ENCODE data around the gene SFXN5. TPM values are rescaled to one million over a fixed set of nuclear protein-coding genes. Genes with fewer than 3 reads are reported as not detected.
A peak's percentile ranks its signal among the peaks of the same experiment; 100 is the strongest.
"Not testable (repeated sequence)": the region's sequence is repeated elsewhere in the genome, so short reads cannot be mapped to it uniquely, and the experiment has no call there.

Gene SFXN5
- total RNA-seq, 1 donor from 2014 or later, result 13.7 TPM

DNA sequence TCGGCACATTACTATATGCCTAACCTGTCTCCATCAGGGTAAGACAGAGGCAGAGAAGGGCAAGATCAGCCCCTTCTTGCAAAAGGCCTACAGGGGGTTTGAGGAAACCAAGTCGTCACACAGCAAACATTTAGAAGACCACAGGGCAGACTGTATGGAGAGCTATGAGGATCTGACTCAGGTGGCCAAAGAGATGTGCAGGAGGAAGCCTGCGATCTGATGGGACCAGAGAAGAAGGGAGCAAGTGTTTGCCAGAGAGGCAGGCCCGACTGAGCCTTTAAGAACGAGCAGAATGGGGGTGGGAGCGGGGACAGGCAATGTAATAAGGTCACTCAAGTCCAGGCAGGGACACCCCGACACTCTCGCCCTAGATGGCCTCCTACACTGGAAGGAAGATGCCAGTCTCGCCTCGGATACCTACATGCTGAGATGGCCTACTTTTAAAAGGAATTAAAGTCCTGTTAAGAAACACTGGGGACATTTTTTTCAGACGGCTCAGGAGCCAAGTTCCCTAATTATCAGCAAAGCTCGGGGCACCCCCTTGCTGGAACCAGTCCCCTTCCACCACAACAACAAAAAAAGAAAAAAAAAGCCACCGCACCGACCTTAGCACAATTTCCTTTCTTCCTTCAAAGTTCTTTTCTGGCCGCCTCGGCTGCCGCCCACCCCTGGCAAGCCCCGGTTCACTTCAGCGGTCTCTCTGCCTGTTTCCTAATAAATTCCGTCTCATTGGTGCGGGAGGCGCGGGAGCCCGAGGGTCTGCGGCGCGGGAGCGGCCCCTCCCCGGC, 1.5 kb downstream of the SFXN5 start:
- H3K36me3 Mint-ChIP-seq (ENCODE audit: unreplicated experiment), result no peaks in the 10 kb centered on the region
- peaks cover 12% of the 10 kb centered on the region for H3K27me3 Mint-ChIP-seq (ENCODE audit: unreplicated experiment)
- H3K9me3 Mint-ChIP-seq (ENCODE audit: unreplicated experiment), result peaks cover 15% of the 10 kb centered on the region
- peaks cover 22% of the 10 kb centered on the region for H3K4me1 Mint-ChIP-seq (ENCODE audit: low read depth, unreplicated experiment)
- DNase-seq, result no peak
- TF ChIP-seq, protein P1, sequence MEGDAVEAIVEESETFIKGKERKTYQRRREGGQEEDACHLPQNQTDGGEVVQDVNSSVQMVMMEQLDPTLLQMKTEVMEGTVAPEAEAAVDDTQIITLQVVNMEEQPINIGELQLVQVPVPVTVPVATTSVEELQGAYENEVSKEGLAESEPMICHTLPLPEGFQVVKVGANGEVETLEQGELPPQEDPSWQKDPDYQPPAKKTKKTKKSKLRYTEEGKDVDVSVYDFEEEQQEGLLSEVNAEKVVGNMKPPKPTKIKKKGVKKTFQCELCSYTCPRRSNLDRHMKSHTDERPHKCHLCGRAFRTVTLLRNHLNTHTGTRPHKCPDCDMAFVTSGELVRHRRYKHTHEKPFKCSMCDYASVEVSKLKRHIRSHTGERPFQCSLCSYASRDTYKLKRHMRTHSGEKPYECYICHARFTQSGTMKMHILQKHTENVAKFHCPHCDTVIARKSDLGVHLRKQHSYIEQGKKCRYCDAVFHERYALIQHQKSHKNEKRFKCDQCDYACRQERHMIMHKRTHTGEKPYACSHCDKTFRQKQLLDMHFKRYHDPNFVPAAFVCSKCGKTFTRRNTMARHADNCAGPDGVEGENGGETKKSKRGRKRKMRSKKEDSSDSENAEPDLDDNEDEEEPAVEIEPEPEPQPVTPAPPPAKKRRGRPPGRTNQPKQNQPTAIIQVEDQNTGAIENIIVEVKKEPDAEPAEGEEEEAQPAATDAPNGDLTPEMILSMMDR (IDR thresholded peaks at IDR 0.05; ENCODE audit: partially characterized antibody, unreplicated experiment), result no peak
- no peak overlapping the region for H3K27ac Mint-ChIP-seq (ENCODE audit: unreplicated experiment)
- peak overlapping the region; percentile 95 for H3K4me3 Mint-ChIP-seq (ENCODE audit: unreplicated experiment)

DNA sequence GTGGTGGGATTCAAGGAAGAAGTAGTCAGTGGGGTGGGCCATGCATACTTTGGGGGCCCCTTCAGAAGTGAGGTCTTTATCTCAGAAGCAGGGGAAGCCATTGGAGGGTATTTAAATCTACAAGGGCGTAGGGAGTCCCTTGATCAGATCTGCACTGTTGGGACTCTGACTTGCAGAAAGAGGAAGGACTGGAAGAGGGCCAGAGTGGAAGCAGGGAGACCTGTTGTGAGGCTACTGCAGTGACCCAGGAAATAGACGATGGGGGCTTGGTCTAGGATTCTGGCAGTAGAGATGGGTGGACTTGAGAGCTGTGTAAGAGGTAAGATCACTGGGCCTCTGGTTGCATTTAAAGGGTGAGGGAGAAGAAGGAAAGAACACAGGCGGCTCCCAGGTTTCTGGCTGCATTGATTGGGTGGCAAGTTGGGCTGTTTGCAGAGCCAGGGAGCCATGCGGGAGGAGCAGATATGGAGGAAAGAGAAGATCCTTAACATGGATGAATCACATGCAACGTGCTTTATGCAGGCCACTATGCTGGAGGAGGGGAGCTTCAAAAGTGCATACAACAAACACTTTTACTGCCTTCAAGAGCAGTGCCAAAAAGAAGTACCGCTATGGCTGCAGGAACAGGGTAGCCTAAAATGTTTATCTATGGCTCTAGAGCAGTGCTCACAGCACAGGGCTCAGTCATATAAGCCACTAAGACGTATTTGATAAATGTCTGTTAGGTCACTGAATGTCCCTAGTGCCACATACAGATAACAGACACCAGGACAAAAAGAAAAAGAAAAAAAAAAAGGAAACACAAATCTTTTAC, 2.3 kb downstream of the SFXN5 start:
- H3K4me1 Mint-ChIP-seq (ENCODE audit: low read depth, unreplicated experiment), result peaks cover 21% of the 10 kb centered on the region
- no peak for DNase-seq
- H3K27me3 Mint-ChIP-seq (ENCODE audit: unreplicated experiment), result peaks cover 12% of the 10 kb centered on the region
- no peak overlapping the region for H3K27ac Mint-ChIP-seq (ENCODE audit: unreplicated experiment)
- no peaks in the 10 kb centered on the region for H3K36me3 Mint-ChIP-seq (ENCODE audit: unreplicated experiment)
- TF ChIP-seq, protein P1 (IDR thresholded peaks at IDR 0.05; ENCODE audit: partially characterized antibody, unreplicated experiment), result no peak
- H3K4me3 Mint-ChIP-seq (ENCODE audit: unreplicated experiment), result peak overlapping the region; percentile 95
- peaks cover 15% of the 10 kb centered on the region for H3K9me3 Mint-ChIP-seq (ENCODE audit: unreplicated experiment)

DNA sequence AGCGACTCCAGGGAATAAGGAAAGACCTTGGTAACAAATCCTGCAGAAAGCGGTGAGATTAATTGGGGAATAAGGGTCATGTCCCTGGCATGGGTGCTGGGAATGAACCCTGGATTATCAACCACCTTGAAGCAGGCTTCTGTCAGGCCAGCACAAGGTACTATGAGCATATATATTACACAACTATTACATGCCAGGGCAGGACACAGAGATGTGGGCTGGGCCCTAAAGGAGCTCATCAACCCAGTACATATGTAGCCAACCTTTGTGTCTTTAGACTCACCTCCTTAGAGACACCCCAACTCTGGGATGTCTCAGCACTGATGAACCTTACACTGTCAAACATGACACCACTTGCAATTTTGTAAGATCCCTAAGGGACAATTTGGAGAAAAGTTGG, 3.4 kb downstream of the SFXN5 start:
- Mint-ChIP-seq H3K4me3 (ENCODE audit: unreplicated experiment) (no peak overlapping the region), H3K27me3 (ENCODE audit: unreplicated experiment) (peaks cover 12% of the 10 kb centered on the region), H3K4me1 (ENCODE audit: low read depth, unreplicated experiment) (peaks cover 27% of the 10 kb centered on the region), H3K36me3 (ENCODE audit: unreplicated experiment) (no peaks in the 10 kb centered on the region), H3K27ac (ENCODE audit: unreplicated experiment) (no peak overlapping the region), H3K9me3 (ENCODE audit: unreplicated experiment) (peaks cover 15% of the 10 kb centered on the region)
- no peak for DNase-seq
- TF ChIP-seq, protein P1 (IDR thresholded peaks at IDR 0.05; ENCODE audit: partially characterized antibody, unreplicated experiment), result no peak

DNA sequence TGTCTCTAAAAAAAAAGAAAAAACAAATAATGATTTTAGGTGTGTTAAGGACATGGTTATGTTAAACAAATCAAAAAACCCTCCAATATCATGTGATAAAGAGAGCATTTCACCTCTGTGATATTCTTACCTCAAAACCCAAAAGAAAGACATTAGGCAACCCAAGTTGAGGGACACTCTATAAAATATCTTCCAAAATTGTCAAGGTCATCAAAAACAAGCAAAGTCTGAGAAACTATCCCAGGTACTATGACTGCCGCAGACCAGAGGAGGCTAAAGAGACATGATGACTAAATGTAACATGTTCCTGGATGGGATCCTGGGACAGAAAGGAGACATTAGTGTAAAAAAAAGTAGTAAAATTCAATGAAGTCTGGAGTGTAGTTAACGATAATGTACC, 4.5 kb downstream of the SFXN5 start:
- peaks cover 26% of the 10 kb centered on the region for H3K4me1 Mint-ChIP-seq (ENCODE audit: low read depth, unreplicated experiment)
- peaks cover 13% of the 10 kb centered on the region for H3K9me3 Mint-ChIP-seq (ENCODE audit: unreplicated experiment)
- no peak for DNase-seq
- H3K27ac Mint-ChIP-seq (ENCODE audit: unreplicated experiment), result no peak overlapping the region
- no peak overlapping the region for H3K4me3 Mint-ChIP-seq (ENCODE audit: unreplicated experiment)
- peaks cover 9% of the 10 kb centered on the region for H3K27me3 Mint-ChIP-seq (ENCODE audit: unreplicated experiment)
- TF ChIP-seq, protein P1 (IDR thresholded peaks at IDR 0.05; ENCODE audit: partially characterized antibody, unreplicated experiment), result no peak
- no peaks in the 10 kb centered on the region for H3K36me3 Mint-ChIP-seq (ENCODE audit: unreplicated experiment)

DNA sequence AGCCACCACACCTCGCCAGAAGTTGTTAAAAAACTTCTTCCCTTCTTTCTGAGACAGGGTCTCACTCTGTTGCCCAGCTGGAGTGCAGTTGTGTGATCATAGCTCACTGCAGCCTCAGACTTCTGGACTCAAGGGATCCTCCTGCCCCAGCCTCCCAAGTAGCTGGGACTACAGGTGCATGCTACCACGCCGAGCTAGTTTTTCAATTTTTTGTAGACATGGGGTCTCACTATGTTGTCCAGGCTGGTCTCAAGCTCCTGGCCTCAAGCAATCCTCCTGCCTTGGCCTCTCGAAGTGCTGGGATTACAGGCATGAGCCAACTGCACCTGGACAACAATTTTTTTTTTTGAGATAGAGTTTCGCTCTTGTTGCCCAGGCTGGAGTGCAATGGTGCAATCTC, 6.4 kb downstream of the SFXN5 start:
- H3K27me3 Mint-ChIP-seq (ENCODE audit: unreplicated experiment); H3K36me3 Mint-ChIP-seq (ENCODE audit: unreplicated experiment); H3K9me3 Mint-ChIP-seq (ENCODE audit: unreplicated experiment); H3K4me3 Mint-ChIP-seq (ENCODE audit: unreplicated experiment); DNase-seq: not testable (repeated sequence)
- Mint-ChIP-seq H3K4me1 (ENCODE audit: low read depth, unreplicated experiment) (peaks cover 25% of the 10 kb centered on the region), H3K27ac (ENCODE audit: unreplicated experiment) (peak overlapping the region; percentile 16)
